HG03064 (cell line): ENCODE results near the gene RTP5.
"Not testable (repeated sequence)": the region's sequence is repeated elsewhere in the genome, so short reads cannot be mapped to it uniquely, and the experiment has no call there.

Experiments used
- ATAC-seq: cut with Tn5 transposase; IDR thresholded peaks from one replicate; pipeline ENCODE4 v1.9.1; 2021; ENCODE audit warnings: low read depth; ENCODE audit not compliant: unreplicated experiment

The RTP5 gene

GRCh38 chr2:241869087-241869961, at the start of gene RTP5:
Gene RTP5 (plus strand): TSS chr2:241869729. CDS start chr2:241869757, 28 bp downstream.
- ATAC-seq = no peak

GRCh38 chr2:241819947-241820624, 49.4 kb upstream of the RTP5 start:
- ATAC-seq = not testable (repeated sequence)

- no peak for ATAC-seq
Measured at GRCh38 chr2:241820625-241821384, 48.7 kb upstream of the RTP5 start.

- ATAC-seq = no peak
Measured at GRCh38 chr2:241821460-241822263, 47.9 kb upstream of the RTP5 start.

GRCh38 chr2:241822264-241822623, 47.3 kb upstream of the RTP5 start:
- no peak for ATAC-seq

GRCh38 chr2:241823531-241824437, 45.7 kb upstream of the RTP5 start:
- not testable (repeated sequence) for ATAC-seq

- no peak for ATAC-seq
Measured at GRCh38 chr2:241827394-241827793, 42.1 kb upstream of the RTP5 start.

- no peak for ATAC-seq
Measured at GRCh38 chr2:241833101-241833663, 36.3 kb upstream of the RTP5 start.

GRCh38 chr2:241833756-241834526, 35.6 kb upstream of the RTP5 start:
- ATAC-seq = not testable (repeated sequence)

GRCh38 chr2:241834527-241835210, 34.9 kb upstream of the RTP5 start:
- no peak for ATAC-seq

GRCh38 chr2:241835611-241836010, 33.9 kb upstream of the RTP5 start:
- ATAC-seq = no peak

- no peak for ATAC-seq
Measured at GRCh38 chr2:241836292-241836691, 33.2 kb upstream of the RTP5 start.

GRCh38 chr2:241837197-241837965, 32.1 kb upstream of the RTP5 start:
- no peak for ATAC-seq

GRCh38 chr2:241841181-241842066, 28.1 kb upstream of the RTP5 start:
- no peak for ATAC-seq

GRCh38 chr2:241842067-241842415, 27.5 kb upstream of the RTP5 start:
- no peak for ATAC-seq

GRCh38 chr2:241842620-241843211, 26.8 kb upstream of the RTP5 start:
- ATAC-seq = no peak
